Fibroblast of lung (primary cell): ENCODE results near the gene CCDC12.
A peak's percentile ranks its signal among the peaks of the same experiment; 100 is the strongest.

ENCODE experiments used
- CTCF ChIP-seq, 2 donors: IDR thresholded peaks in 1 of 2; conservative IDR thresholded peaks in 1 of 2; 1 replicate in 1 of 2; 2 replicates in 1 of 2; pipeline ENCODE4 v1.5.1; 2011 to 2012; ENCODE audit warnings: low read length in 2 of 2, control low read depth in 1 of 2, inconsistent platforms in 1 of 2, low read depth in 1 of 2, mild to moderate bottlenecking in 1 of 2
- EZH2 ChIP-seq: IDR thresholded peaks from 2 replicates; pipeline ENCODE4 v1.5.1; 2012; ENCODE audit warnings: low read length, control low read depth, mild to moderate bottlenecking; ENCODE audit errors: missing control alignments

GRCh38 chr3:46923559-46924350, 52.8 kb downstream of the CCDC12 start:
- no peak for TF ChIP-seq EZH2
- peak; percentile 59 to 67 for TF ChIP-seq CTCF (conservative IDR thresholded peaks at IDR 0.05 in 1 of 2, IDR thresholded peaks at IDR 0.05 in 1 of 2; ENCODE audit: low read depth in 1 of 2, low read length in 2 of 2)
